ENCODE results near the gene SGIP1.
A peak's percentile ranks its signal among the peaks of the same experiment; 100 is the strongest.
"Not testable (repeated sequence)": the region's sequence is repeated elsewhere in the genome, so short reads cannot be mapped to it uniquely, and the experiment has no call there.

Gene SGIP1

GRCh38 chr1:66773227-66773626, 239.3 kb downstream of the SGIP1 start:
- DNase-seq = no peak

GRCh38 chr1:66774438-66774837, 240.5 kb downstream of the SGIP1 start:
- DNase-seq = no peak

GRCh38 chr1:66775646-66776045, 241.7 kb downstream of the SGIP1 start:
- DNase-seq = no peak

GRCh38 chr1:66777831-66778230, 243.9 kb downstream of the SGIP1 start:
- no peak for DNase-seq

GRCh38 chr1:66778266-66778665, 244.3 kb downstream of the SGIP1 start:
- no peak for DNase-seq

GRCh38 chr1:66778969-66779368, 245.0 kb downstream of the SGIP1 start:
- DNase-seq = no peak

- no peak for DNase-seq
Observed at GRCh38 chr1:66779475-66780078, 245.6 kb downstream of the SGIP1 start.

GRCh38 chr1:66785800-66786199, 251.8 kb downstream of the SGIP1 start:
- not testable (repeated sequence) for DNase-seq

GRCh38 chr1:66787641-66788040, 253.7 kb downstream of the SGIP1 start:
- DNase-seq = no peak

GRCh38 chr1:66788231-66788939, 254.4 kb downstream of the SGIP1 start:
- peak in 3 of 5 donors; percentile 4 to 37 (median 7) for DNase-seq

- DNase-seq = no peak
Observed at GRCh38 chr1:66791621-66792610, 258.0 kb downstream of the SGIP1 start.

- not testable (repeated sequence) for DNase-seq
Observed at GRCh38 chr1:66795839-66796238, 261.9 kb downstream of the SGIP1 start.
